ENCODE results near the gene NOTCH1.

Gene NOTCH1

DNA sequence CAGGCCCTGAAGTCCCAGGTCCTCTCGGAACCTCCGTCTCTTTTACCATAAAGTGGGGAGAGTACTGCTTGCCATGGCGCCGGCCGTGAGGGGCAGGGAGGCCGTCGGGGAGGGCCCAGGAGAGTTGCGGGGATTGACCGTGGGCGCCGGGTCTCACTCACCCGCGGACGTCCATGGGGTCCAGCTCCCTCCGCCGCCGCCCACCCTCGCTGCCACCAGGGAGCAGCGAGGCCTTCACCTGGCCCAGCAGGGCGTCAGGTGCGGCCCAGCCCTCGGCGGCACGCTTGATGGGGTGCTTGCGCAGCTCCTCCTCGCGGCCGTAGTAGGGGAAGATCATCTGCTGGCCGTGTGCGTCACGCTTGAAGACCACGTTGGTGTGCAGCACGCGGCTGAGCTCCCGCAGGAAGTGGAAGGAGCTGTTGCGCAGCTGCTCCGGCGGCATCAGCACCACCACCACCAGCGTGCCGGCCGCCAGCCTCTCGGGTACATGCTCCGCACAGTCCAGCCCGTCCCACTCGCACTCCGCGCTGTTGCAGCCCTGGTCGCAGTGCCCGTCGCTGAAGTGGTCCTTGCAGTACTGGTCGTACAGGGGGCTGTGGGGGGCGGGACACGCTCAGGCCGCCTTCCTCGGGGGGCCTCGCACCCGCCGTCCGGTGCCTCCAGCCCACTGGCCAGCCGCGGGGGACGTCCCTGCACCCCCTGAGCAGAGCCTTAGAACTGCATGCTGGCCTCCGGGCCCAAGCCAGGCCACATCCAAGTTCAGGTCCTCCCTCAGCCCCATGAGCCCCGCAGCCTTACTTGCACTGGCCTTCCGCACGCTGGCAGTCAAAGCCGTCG is 41.1 kb downstream of the NOTCH1 start:
- Histone ChIP-seq H3K9me3 (ENCODE audit: control insufficient read depth, insufficient read depth, low read depth, low read length) (no peaks in the 10 kb centered on the region), H3K4me1 (ENCODE audit: control insufficient read depth, insufficient read depth, low read length) (no peaks in the 10 kb centered on the region), H3K27ac (ENCODE audit: extremely low read depth, low read depth, low read length) (no peak overlapping the region), H3K36me3 (ENCODE audit: control insufficient read depth in 2 of 2, insufficient read depth in 1 of 2, low read length in 2 of 2) (peaks cover 0 to 75% of the 10 kb centered on the region in 2 experiments; a peak in 1 of 3 replicates), H3K4me3 (ENCODE audit: low read depth, low read length) (no peak overlapping the region)
- ChIA-PET POLR2A (interaction anchor here (0.5 kb wide), 1 partner anchor 96 kb away, joined by 3 read pairs; no protein-coding TSS in a partner anchor), CTCF (interaction anchor here (0.7 to 2.1 kb wide), 3 partner anchors 16 to 125 kb away, joined by 4 to 16 read pairs (median 6); no protein-coding TSS in a partner anchor)
- TF ChIP-seq ZNF777 (tag by site-specific recombination; IDR thresholded peaks at IDR 0.05; ENCODE audit: borderline replicate concordance) (no peak), IKZF3 (tag by site-specific recombination; IDR thresholded peaks at IDR 0.05) (no peak), ZNF791 (tag by site-specific recombination; IDR thresholded peaks at IDR 0.05) (no peak), ZNF677 (tag by site-specific recombination; IDR thresholded peaks at IDR 0.05) (no peak)

DNA sequence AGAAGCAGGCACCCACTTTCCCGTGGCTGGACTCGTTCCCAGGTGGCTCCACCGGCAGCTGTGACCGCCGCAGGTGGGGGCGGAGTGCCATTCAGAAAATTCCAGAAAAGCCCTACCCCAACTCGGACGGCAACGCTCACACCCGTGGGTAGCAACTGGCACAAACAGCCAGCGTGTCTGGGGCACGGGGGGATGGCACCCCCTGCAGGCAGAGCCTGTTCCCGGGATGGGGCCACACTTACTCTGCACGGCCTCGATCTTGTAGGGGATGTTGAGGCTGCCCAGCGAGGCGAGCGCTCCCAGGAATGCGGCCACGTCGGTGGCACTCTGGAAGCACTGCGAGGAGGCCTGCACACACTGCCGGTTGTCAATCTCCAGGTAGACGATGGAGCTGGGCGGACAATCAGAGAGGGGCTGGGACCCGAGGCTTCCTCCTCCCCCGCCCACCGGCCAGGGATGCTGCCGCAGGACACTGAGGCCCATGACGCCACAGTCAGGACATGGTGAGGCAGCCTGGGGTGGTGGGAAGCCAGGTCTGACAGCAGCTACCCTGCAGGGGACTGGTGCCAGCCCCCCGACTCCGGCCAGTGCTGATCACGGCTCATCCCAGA is 42.8 kb downstream of the NOTCH1 start:
- Histone ChIP-seq H3K9me3 (ENCODE audit: control insufficient read depth, insufficient read depth, low read depth, low read length) (no peaks in the 10 kb centered on the region), H3K27ac (ENCODE audit: extremely low read depth, low read depth, low read length) (no peak overlapping the region), H3K4me3 (ENCODE audit: low read depth, low read length) (no peak overlapping the region), H3K36me3 (ENCODE audit: control insufficient read depth in 2 of 2, insufficient read depth in 1 of 2, low read length in 2 of 2) (peaks cover 0 to 77% of the 10 kb centered on the region in 2 experiments; a peak in 1 of 3 replicates), H3K4me1 (ENCODE audit: control insufficient read depth, insufficient read depth, low read length) (no peaks in the 10 kb centered on the region)
- no peak for TF ChIP-seq ZNF621 (tag by site-specific recombination; IDR thresholded peaks at IDR 0.05)
- no peak for TF ChIP-seq BCL11B (tag by site-specific recombination; IDR thresholded peaks at IDR 0.05; ENCODE audit: low read depth)
- TF ChIP-seq, protein P1, sequence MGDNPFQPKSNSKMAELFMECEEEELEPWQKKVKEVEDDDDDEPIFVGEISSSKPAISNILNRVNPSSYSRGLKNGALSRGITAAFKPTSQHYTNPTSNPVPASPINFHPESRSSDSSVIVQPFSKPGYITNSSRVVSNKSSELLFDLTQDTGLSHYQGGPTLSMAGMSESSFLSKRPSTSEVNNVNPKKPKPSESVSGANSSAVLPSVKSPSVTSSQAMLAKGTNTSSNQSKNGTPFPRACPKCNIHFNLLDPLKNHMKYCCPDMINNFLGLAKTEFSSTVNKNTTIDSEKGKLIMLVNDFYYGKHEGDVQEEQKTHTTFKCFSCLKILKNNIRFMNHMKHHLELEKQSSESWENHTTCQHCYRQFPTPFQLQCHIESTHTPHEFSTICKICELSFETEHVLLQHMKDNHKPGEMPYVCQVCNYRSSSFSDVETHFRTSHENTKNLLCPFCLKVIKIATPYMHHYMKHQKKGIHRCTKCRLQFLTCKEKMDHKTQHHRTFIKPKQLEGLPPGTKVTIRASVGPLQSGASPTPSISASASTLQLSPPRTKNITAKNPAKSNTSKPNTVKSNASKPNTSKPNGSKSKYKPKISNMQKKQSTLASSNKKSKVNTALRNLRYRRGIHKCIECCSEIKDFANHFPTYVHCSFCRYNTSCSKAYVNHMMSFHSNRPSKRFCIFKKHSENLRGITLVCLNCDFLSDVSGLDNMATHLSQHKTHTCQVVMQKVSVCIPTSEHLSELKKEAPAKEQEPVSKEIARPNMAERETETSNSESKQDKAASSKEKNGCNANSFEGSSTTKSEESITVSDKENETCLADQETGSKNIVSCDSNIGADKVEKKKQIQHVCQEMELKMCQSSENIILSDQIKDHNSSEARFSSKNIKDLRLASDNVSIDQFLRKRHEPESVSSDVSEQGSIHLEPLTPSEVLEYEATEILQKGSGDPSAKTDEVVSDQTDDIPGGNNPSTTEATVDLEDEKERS (tag by site-specific recombination; IDR thresholded peaks at IDR 0.05), result no peak
- no peak for TF ChIP-seq ZNF776 (tag by site-specific recombination; IDR thresholded peaks at IDR 0.05; ENCODE audit: borderline replicate concordance)
- TF ChIP-seq RBAK (tag by site-specific recombination; IDR thresholded peaks at IDR 0.05), result no peak
- TF ChIP-seq, protein P2, sequence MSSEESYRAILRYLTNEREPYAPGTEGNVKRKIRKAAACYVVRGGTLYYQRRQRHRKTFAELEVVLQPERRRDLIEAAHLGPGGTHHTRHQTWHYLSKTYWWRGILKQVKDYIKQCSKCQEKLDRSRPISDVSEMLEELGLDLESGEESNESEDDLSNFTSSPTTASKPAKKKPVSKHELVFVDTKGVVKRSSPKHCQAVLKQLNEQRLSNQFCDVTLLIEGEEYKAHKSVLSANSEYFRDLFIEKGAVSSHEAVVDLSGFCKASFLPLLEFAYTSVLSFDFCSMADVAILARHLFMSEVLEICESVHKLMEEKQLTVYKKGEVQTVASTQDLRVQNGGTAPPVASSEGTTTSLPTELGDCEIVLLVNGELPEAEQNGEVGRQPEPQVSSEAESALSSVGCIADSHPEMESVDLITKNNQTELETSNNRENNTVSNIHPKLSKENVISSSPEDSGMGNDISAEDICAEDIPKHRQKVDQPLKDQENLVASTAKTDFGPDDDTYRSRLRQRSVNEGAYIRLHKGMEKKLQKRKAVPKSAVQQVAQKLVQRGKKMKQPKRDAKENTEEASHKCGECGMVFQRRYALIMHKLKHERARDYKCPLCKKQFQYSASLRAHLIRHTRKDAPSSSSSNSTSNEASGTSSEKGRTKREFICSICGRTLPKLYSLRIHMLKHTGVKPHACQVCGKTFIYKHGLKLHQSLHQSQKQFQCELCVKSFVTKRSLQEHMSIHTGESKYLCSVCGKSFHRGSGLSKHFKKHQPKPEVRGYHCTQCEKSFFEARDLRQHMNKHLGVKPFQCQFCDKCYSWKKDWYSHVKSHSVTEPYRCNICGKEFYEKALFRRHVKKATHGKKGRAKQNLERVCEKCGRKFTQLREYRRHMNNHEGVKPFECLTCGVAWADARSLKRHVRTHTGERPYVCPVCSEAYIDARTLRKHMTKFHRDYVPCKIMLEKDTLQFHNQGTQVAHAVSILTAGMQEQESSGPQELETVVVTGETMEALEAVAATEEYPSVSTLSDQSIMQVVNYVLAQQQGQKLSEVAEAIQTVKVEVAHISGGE (tag by site-specific recombination; conservative IDR thresholded peaks at IDR 0.05; ENCODE audit: low read depth), result no peak
- POLR2A ChIA-PET, result no interaction called here
- CTCF ChIA-PET, result interaction anchor here (0.7 to 2.1 kb wide), 2 partner anchors 14 to 25 kb away, joined by 3 to 16 read pairs; no protein-coding TSS in a partner anchor

DNA sequence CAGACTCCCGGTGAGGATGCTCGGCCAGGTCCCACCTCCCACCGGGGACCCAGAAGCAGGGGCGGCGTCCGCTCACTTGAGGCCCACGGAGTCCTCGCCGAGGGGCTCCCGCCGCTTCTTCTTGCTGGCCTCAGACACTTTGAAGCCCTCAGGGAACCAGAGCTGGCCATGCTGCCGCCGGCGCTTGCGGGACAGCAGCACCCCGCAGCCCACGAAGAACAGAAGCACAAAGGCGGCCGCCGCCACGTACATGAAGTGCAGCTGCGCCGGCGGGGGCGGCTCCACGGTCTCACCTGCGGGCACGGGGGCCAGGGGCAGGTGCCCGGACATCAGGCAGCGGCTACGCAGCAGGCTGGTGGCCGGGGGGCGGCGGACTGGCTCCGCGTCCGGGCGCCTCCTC is 43.7 kb downstream of the NOTCH1 start:
- Histone ChIP-seq H3K9me3 (ENCODE audit: control insufficient read depth, insufficient read depth, low read depth, low read length) (no peaks in the 10 kb centered on the region), H3K4me1 (ENCODE audit: control insufficient read depth, insufficient read depth, low read length) (no peaks in the 10 kb centered on the region), H3K4me3 (ENCODE audit: low read depth, low read length) (no peak overlapping the region), H3K27ac (ENCODE audit: extremely low read depth, low read depth, low read length) (no peak overlapping the region), H3K36me3 (ENCODE audit: control insufficient read depth in 2 of 2, insufficient read depth in 1 of 2, low read length in 2 of 2) (peaks cover 0 to 70% of the 10 kb centered on the region in 2 experiments; a peak in 1 of 3 replicates)
- ChIA-PET POLR2A (no interaction called here), CTCF (no interaction called here)
- no peak for TF ChIP-seq ZNF76 (tag by site-specific recombination; IDR thresholded peaks at IDR 0.05; ENCODE audit: borderline replicate concordance, low read depth)
- TF ChIP-seq ZNF623 (tag by site-specific recombination; IDR thresholded peaks at IDR 0.05), result no peak
